Neutrophil (primary cell): Measurements from ENCODE around the gene PTPN21.

Source experiments
- H3K27ac ChIP-seq: fragments of 200-600 bp; sonication (generic); 2 replicates; pipeline ENCODE4 v1.5.1; 2016; ENCODE audit warnings: mild to moderate bottlenecking, moderate library complexity
- H3K27me3 ChIP-seq: fragments of 200-600 bp; sonication (generic); 2 replicates; pipeline ENCODE4 v1.6.0; 2016; ENCODE audit warnings: mild to moderate bottlenecking
- H3K36me3 ChIP-seq: fragments of 200-600 bp; sonication (generic); 2 replicates; pipeline ENCODE4 v1.5.1; 2017
- H3K4me1 ChIP-seq, 2 experiments: fragments of 200-600 bp in 1 of 2; sonication (generic) in 1 of 2; 1 replicate in 1 of 2; 2 replicates in 1 of 2; pipeline versions ENCODE4 v1.5.1 to v1.6.1; 2013 to 2016; ENCODE audit warnings: low read depth in 1 of 2, low read length in 1 of 2, mild to moderate bottlenecking in 1 of 2, moderate library complexity in 1 of 2; ENCODE audit not compliant: control insufficient read depth in 1 of 2, insufficient read depth in 1 of 2
- H3K4me3 ChIP-seq, 2 experiments: fragments of 200-600 bp in 1 of 2; sonication (generic) in 1 of 2; 1 replicate in 1 of 2; 2 replicates in 1 of 2; pipeline ENCODE4 v1.5.1; 2013 to 2016; ENCODE audit warnings: low read depth in 1 of 2, low read length in 1 of 2, mild to moderate bottlenecking in 1 of 2, moderate library complexity in 1 of 2
- H3K9me3 ChIP-seq: fragments of 200-600 bp; sonication (generic); 2 replicates; pipeline ENCODE4 v1.5.1; 2016
- TF ChIP-seq, protein P1 (sequence below): fragments of 200-600 bp; sonication (generic); IDR thresholded peaks from 2 replicates; pipeline ENCODE4 v1.5.1; 2016; ENCODE audit warnings: antibody characterized with exemption

PTPN21 gene

DNA sequence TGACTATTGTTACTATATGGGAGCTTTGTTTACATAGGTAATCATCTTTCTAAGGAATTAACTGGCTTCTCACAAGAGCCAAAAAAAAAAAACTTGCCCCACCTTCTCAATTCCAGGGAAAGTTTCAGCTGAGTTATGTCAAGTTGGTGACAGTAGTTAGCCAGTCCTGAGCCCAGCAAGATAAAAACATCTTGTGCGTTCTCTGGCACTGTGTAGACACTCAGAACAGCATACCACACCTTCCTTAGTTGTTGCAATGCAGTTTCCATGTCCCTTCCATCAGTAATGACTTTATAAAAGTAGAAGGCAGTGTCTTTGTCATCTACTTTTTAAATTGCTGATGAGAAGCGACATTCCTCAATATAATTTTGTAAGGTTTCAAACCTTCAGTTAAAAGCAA is 50.2 kb downstream of the PTPN21 start:
- H3K27me3 ChIP-seq: peaks cover 25% of the 10 kb centered on the region
- H3K4me1 ChIP-seq: no peaks in the 10 kb centered on the region
- no peaks in the 10 kb centered on the region for H3K9me3 ChIP-seq
- no peak overlapping the region for H3K27ac ChIP-seq
- no peak overlapping the region for H3K4me3 ChIP-seq
- TF ChIP-seq, protein P1, sequence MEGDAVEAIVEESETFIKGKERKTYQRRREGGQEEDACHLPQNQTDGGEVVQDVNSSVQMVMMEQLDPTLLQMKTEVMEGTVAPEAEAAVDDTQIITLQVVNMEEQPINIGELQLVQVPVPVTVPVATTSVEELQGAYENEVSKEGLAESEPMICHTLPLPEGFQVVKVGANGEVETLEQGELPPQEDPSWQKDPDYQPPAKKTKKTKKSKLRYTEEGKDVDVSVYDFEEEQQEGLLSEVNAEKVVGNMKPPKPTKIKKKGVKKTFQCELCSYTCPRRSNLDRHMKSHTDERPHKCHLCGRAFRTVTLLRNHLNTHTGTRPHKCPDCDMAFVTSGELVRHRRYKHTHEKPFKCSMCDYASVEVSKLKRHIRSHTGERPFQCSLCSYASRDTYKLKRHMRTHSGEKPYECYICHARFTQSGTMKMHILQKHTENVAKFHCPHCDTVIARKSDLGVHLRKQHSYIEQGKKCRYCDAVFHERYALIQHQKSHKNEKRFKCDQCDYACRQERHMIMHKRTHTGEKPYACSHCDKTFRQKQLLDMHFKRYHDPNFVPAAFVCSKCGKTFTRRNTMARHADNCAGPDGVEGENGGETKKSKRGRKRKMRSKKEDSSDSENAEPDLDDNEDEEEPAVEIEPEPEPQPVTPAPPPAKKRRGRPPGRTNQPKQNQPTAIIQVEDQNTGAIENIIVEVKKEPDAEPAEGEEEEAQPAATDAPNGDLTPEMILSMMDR: no peak
- no peaks in the 10 kb centered on the region for H3K36me3 ChIP-seq

DNA sequence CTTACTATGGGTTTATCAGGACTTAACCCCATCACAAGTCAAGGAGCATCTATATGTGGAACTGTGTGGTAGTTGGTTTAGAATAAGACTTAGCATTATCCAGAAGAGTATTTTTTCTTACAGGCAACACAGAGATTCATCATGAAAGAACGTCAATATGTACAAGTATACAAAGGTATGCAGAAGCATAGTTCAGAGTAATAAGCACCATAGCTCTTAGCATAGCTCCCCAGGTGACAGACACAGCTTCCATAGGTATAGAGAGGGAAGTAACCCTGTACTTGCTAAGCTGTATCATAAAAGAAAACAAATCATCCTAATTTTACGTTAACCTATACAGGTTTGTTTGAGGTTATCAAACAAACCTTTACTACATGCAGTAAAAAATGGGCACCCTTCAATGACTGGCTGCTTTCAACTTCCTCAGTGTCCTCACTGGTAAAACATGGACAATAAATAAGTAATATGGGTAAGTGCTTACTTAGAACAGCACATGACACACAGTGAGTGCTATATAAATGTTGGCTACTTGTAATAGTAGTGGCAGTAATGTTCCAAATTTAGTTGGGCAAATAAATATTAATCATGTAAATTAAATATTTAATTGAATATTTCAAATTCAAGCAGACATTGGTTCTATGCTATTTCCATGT is 50.9 kb downstream of the PTPN21 start:
- Histone ChIP-seq H3K4me1 (no peaks in the 10 kb centered on the region), H3K36me3 (no peaks in the 10 kb centered on the region), H3K4me3 (no peak overlapping the region), H3K9me3 (no peaks in the 10 kb centered on the region), H3K27ac (no peak overlapping the region), H3K27me3 (peaks cover 19% of the 10 kb centered on the region)
- TF ChIP-seq, protein P1: no peak

DNA sequence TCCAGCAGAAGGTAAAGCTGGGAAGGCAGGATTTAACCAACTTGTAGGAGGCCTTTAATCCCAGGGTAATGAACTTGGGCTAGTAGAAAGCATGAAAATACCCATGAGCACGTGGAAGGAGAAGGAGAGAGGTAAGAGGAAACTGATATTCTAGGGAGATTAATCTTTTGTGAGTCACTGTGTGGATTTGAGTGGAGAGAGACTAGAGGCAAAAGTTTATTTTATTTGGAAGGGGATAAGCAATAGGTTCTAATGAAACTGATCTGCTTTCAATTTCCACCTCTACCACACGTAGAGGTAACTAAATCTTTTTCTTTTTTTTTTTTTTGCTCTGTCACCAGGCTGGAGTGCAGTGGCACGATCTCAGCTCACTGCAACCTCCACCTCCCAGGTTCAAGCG is 52.1 kb downstream of the PTPN21 start:
- no peaks in the 10 kb centered on the region for H3K9me3 ChIP-seq
- H3K27ac ChIP-seq: no peak overlapping the region
- no peak overlapping the region for H3K4me3 ChIP-seq
- H3K36me3 ChIP-seq: no peaks in the 10 kb centered on the region
- TF ChIP-seq, protein P1: no peak
- no peaks in the 10 kb centered on the region for H3K4me1 ChIP-seq
- H3K27me3 ChIP-seq: peaks cover 8% of the 10 kb centered on the region

DNA sequence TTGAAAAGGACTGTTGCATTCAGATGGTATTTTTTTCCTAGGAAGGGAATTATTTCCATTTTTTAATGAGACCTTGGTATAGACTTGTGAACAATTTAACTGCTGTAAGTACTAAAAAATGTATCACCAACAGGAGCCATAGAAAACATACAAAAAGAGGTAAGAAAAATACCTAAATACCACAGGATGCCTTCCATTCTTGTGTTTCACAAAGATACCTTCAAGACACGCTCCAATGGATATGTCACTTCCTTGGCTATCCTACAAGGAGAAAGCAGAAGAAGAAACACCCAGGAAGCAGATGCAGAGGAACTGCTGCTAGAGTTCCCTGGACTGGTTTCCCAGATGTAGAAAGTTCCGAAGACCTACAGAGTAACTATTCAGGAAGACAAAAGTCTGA is 54.2 kb downstream of the PTPN21 start:
- Histone ChIP-seq H3K27ac (no peak overlapping the region), H3K4me1 (no peaks in the 10 kb centered on the region), H3K27me3 (peaks cover 3% of the 10 kb centered on the region), H3K36me3 (no peaks in the 10 kb centered on the region), H3K9me3 (no peaks in the 10 kb centered on the region), H3K4me3 (no peak overlapping the region)
- TF ChIP-seq, protein P1: no peak

DNA sequence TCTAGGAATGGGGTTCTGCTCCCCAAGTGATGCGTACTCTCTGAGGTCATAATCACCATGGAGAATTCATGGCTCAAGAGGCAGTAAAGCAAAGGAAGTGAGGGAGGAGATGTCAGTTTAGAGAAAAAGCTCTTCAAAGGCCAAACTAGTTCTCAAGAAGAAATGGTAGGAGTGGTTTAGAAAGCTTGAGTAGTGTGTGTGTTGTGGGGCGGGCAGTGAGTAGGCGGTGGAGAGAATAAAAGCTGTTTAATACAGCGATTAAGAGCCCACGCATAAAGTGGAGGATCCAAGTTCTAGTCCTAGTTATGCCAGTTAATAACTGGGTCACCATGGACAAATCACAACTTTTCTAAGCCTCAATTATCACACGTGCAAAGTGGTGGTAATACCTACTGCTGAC is 55.6 kb downstream of the PTPN21 start:
- H3K36me3 ChIP-seq: no peaks in the 10 kb centered on the region
- no peak overlapping the region for H3K27ac ChIP-seq
- no peak overlapping the region for H3K4me3 ChIP-seq
- TF ChIP-seq, protein P1: no peak
- no peaks in the 10 kb centered on the region for H3K4me1 ChIP-seq
- H3K9me3 ChIP-seq: no peaks in the 10 kb centered on the region
- peaks cover 3% of the 10 kb centered on the region for H3K27me3 ChIP-seq

DNA sequence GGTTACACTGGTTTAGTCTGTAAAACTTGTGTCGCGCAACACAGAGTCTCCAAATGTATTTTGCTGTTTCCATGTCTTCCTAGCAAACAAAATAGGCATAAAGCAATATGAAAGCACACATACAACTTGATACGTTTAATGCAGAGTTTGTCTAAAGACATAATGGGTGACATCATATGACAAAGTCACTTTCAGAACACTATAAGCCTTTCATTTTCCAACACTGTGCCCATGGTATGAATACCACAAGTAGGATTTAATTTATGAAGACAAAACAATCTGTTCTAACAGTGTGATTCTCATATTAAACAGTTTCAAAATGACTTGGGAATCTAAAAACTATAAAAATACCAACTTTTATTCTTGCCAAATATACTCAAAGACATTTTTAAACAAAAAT is 58.4 kb downstream of the PTPN21 start:
- Histone ChIP-seq H3K27me3 (no peaks in the 10 kb centered on the region), H3K36me3 (no peaks in the 10 kb centered on the region), H3K4me1 (no peaks in the 10 kb centered on the region), H3K4me3 (no peak overlapping the region), H3K9me3 (no peaks in the 10 kb centered on the region), H3K27ac (no peak overlapping the region)
- TF ChIP-seq, protein P1: no peak
